ENCODE data around the gene RPS6KA3.

Gene RPS6KA3

GRCh38 chrX:20284992-20285391 is 18.3 kb upstream of the RPS6KA3 start:
- H3K36me3 ChIP-seq, result no peaks in the 10 kb centered on the region
- H3K27ac ChIP-seq, result no peak overlapping the region
- H3K9me3 ChIP-seq, result no peaks in the 10 kb centered on the region
- no peaks in the 10 kb centered on the region for H3K27me3 ChIP-seq
- no peaks in the 10 kb centered on the region for H3K4me1 ChIP-seq (ENCODE audit: control insufficient read depth in 1 of 2, insufficient read depth in 1 of 2, low read depth in 1 of 2, low read length in 1 of 2)
- no peak overlapping the region for H3K4me3 ChIP-seq (ENCODE audit: low read depth in 1 of 2, low read length in 1 of 2)
- no peak for TF ChIP-seq CTCF (IDR thresholded peaks at IDR 0.05)

- Histone ChIP-seq H3K36me3 (no peaks in the 10 kb centered on the region), H3K27me3 (no peaks in the 10 kb centered on the region), H3K9me3 (no peaks in the 10 kb centered on the region), H3K27ac (no peak overlapping the region), H3K4me1 (ENCODE audit: control insufficient read depth in 1 of 2, insufficient read depth in 1 of 2, low read depth in 1 of 2, low read length in 1 of 2) (no peaks in the 10 kb centered on the region), H3K4me3 (ENCODE audit: low read depth in 1 of 2, low read length in 1 of 2) (no peak overlapping the region)
- no peak for TF ChIP-seq CTCF (IDR thresholded peaks at IDR 0.05)
Observed at GRCh38 chrX:20284444-20284843, 17.7 kb upstream of the RPS6KA3 start.

GRCh38 chrX:20280938-20281337 is 14.2 kb upstream of the RPS6KA3 start:
- no peak for TF ChIP-seq CTCF (IDR thresholded peaks at IDR 0.05)
- Histone ChIP-seq H3K27ac (no peak overlapping the region), H3K4me3 (ENCODE audit: low read depth in 1 of 2, low read length in 1 of 2) (no peak overlapping the region), H3K36me3 (no peaks in the 10 kb centered on the region), H3K4me1 (ENCODE audit: control insufficient read depth in 1 of 2, insufficient read depth in 1 of 2, low read depth in 1 of 2, low read length in 1 of 2) (no peaks in the 10 kb centered on the region), H3K9me3 (no peaks in the 10 kb centered on the region), H3K27me3 (no peaks in the 10 kb centered on the region)

GRCh38 chrX:20274121-20274520 is 7.4 kb upstream of the RPS6KA3 start:
- Histone ChIP-seq H3K9me3 (no peaks in the 10 kb centered on the region), H3K4me1 (ENCODE audit: control insufficient read depth in 1 of 2, insufficient read depth in 1 of 2, low read depth in 1 of 2, low read length in 1 of 2) (no peaks in the 10 kb centered on the region), H3K36me3 (no peaks in the 10 kb centered on the region), H3K27me3 (no peaks in the 10 kb centered on the region), H3K27ac (no peak overlapping the region), H3K4me3 (ENCODE audit: low read depth in 1 of 2, low read length in 1 of 2) (no peak overlapping the region)
- no peak for TF ChIP-seq CTCF (IDR thresholded peaks at IDR 0.05)

GRCh38 chrX:20271730-20272129 is 5.0 kb upstream of the RPS6KA3 start:
- H3K4me3 ChIP-seq (ENCODE audit: low read depth in 1 of 2, low read length in 1 of 2), result no peak overlapping the region
- TF ChIP-seq CTCF (IDR thresholded peaks at IDR 0.05), result no peak
- H3K36me3 ChIP-seq, result no peaks in the 10 kb centered on the region
- no peaks in the 10 kb centered on the region for H3K9me3 ChIP-seq
- H3K4me1 ChIP-seq (ENCODE audit: control insufficient read depth in 1 of 2, insufficient read depth in 1 of 2, low read depth in 1 of 2, low read length in 1 of 2), result peaks cover 0 to 5% of the 10 kb centered on the region in 2 experiments
- H3K27me3 ChIP-seq, result peaks cover 3% of the 10 kb centered on the region
- H3K27ac ChIP-seq, result no peak overlapping the region

GRCh38 chrX:20271186-20271585 is 4.5 kb upstream of the RPS6KA3 start:
- Histone ChIP-seq H3K27ac (no peak overlapping the region), H3K9me3 (no peaks in the 10 kb centered on the region), H3K27me3 (peaks cover 3% of the 10 kb centered on the region), H3K36me3 (no peaks in the 10 kb centered on the region), H3K4me3 (ENCODE audit: low read depth in 1 of 2, low read length in 1 of 2) (no peak overlapping the region), H3K4me1 (ENCODE audit: control insufficient read depth in 1 of 2, insufficient read depth in 1 of 2, low read depth in 1 of 2, low read length in 1 of 2) (peaks cover 0 to 5% of the 10 kb centered on the region in 2 experiments)
- no peak for TF ChIP-seq CTCF (IDR thresholded peaks at IDR 0.05)

Data from neutrophil (primary cell).